Osteoblast (primary cell): ENCODE results near the gene TMEM221. TPM values are rescaled to one million over a fixed set of nuclear protein-coding genes. Genes with fewer than 3 reads are reported as not detected.

ENCODE experiments used
- DNase-seq: peaks from one replicate; pipeline ENCODE4 v3.0.0; 2011; ENCODE audit warnings: low spot score, mixed read lengths; ENCODE audit not compliant: insufficient read length; ENCODE audit errors: missing footprints
- H2AFZ ChIP-seq: 2 replicates; pipeline ENCODE4 v1.6.0; 2011; ENCODE audit warnings: mild to moderate bottlenecking, low read length
- H3K27ac ChIP-seq: 2 replicates; pipeline ENCODE4 v1.5.1; 2011; ENCODE audit warnings: mild to moderate bottlenecking, low read depth, low read length, moderate library complexity
- H3K27me3 ChIP-seq: 2 replicates; pipeline ENCODE4 v1.6.0; 2012; ENCODE audit warnings: mild to moderate bottlenecking, control low read depth, inconsistent platforms, low read length, moderate library complexity; ENCODE audit not compliant: insufficient read depth
- H3K36me3 ChIP-seq: 2 replicates; pipeline ENCODE4 v1.5.1; 2011; ENCODE audit warnings: mild to moderate bottlenecking, low read length, control low read depth, moderate library complexity; ENCODE audit not compliant: insufficient read depth
- H3K4me1 ChIP-seq: 2 replicates; pipeline ENCODE4 v1.5.1; 2011; ENCODE audit warnings: mild to moderate bottlenecking, low read length, control low read depth, moderate library complexity; ENCODE audit not compliant: insufficient read depth
- H3K4me2 ChIP-seq: 2 replicates; pipeline ENCODE4 v1.6.0; 2011; ENCODE audit warnings: mild to moderate bottlenecking, low read length; ENCODE audit not compliant: insufficient read depth
- H3K4me3 ChIP-seq: fragments of 200-600 bp; sonication (generic); 3 replicates; pipeline ENCODE4 v1.5.1; 2012; ENCODE audit warnings: mild to moderate bottlenecking, low read length, inconsistent platforms; ENCODE audit not compliant: insufficient read depth
- H3K79me2 ChIP-seq: 2 replicates; pipeline ENCODE4 v1.6.0; 2012; ENCODE audit warnings: mild to moderate bottlenecking, low read length, control low read depth, inconsistent platforms; ENCODE audit not compliant: insufficient read depth
- H3K9me3 ChIP-seq: 2 replicates; pipeline ENCODE4 v1.5.1; 2011; ENCODE audit warnings: low read depth, low read length, control low read depth
- H4K20me1 ChIP-seq: 2 replicates; pipeline ENCODE4 v1.6.0; 2012; ENCODE audit warnings: mild to moderate bottlenecking, low read length, control low read depth; ENCODE audit not compliant: insufficient read depth
- total RNA-seq: library from RNA; depleted of rRNA; stranded (reverse); fragments of >200 nt; gene quantifications from 2 replicates; pipeline ENCODE4 v1.2.3, GENCODE V29; 2012
- TF ChIP-seq, protein P1 (sequence below): IDR thresholded peaks from 2 replicates; pipeline ENCODE4 v1.5.1; 2011; ENCODE audit warnings: mild to moderate bottlenecking, low read depth, low read length, moderate library complexity; ENCODE audit errors: extremely low read depth

Gene TMEM221
- total RNA-seq, 1 donor: not detected

DNA sequence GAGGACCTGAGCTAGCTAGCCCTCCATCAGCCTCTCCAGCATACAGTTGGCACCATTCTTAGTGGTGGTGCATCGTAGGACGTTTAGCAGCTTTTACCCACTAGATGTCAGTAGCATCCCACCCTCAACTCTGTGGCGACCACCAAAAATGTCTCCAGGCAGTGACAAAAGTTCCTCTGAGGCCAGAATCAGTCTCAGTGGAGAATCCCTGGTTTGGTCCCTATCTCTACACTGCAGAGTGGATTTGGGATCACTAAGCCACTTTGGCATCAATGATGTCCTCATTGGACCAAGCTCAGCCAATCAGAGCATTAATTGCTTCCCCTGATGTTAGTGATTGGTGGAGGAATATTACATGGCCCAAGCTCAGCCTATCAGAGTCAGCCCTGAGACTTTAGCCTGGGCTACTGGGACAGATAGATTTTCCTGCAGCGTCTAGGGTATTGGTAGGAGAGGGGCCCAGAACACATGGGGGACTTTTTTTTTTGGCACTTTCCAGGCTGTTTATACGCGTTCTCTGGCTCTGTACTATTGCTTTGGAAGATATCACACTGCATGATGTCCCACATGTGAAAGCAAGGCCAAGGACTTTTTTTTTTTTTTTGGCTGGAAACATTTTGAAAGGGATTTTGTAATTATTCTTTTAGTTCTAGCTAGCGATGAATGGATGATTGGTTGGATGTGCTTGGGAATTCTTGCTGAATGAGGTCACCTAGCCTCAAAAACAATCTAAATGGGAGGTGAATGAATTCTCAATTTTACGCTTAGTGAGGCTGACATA is 7.0 kb downstream of the TMEM221 start:
- Histone ChIP-seq H3K36me3 (no peaks in the 10 kb centered on the region), H3K4me3 (no peak overlapping the region), H3K27me3 (no peaks in the 10 kb centered on the region), H3K4me2 (no peak overlapping the region), H2AFZ (no peak overlapping the region), H3K4me1 (no peaks in the 10 kb centered on the region), H3K9me3 (no peaks in the 10 kb centered on the region), H4K20me1 (no peaks in the 10 kb centered on the region), H3K79me2 (no peaks in the 10 kb centered on the region), H3K27ac (no peak overlapping the region)
- DNase-seq: peak; percentile 89
- TF ChIP-seq, protein P1, sequence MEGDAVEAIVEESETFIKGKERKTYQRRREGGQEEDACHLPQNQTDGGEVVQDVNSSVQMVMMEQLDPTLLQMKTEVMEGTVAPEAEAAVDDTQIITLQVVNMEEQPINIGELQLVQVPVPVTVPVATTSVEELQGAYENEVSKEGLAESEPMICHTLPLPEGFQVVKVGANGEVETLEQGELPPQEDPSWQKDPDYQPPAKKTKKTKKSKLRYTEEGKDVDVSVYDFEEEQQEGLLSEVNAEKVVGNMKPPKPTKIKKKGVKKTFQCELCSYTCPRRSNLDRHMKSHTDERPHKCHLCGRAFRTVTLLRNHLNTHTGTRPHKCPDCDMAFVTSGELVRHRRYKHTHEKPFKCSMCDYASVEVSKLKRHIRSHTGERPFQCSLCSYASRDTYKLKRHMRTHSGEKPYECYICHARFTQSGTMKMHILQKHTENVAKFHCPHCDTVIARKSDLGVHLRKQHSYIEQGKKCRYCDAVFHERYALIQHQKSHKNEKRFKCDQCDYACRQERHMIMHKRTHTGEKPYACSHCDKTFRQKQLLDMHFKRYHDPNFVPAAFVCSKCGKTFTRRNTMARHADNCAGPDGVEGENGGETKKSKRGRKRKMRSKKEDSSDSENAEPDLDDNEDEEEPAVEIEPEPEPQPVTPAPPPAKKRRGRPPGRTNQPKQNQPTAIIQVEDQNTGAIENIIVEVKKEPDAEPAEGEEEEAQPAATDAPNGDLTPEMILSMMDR: peak; percentile 50

DNA sequence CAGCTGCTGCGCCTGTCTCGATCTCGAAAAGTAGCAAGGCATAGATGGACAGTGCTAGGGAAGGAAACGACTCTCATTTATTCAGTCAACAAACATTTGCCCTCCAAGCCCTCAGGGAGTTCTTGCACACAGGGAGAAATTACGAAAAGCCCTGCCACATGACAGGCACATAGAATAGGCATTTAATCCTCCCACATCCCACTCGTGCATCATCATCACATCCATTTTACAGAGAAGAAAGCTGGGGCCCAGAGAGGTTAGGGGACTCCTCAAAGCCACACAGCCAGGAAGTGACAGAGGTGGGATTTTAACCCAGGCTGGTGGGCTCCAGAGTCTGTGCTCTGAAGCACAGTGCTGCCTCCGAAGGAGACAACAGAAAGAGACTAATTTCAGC is 11.6 kb downstream of the TMEM221 start:
- Histone ChIP-seq H3K27me3 (no peaks in the 10 kb centered on the region), H3K4me1 (no peaks in the 10 kb centered on the region), H3K4me3 (no peak overlapping the region), H3K27ac (no peak overlapping the region), H3K36me3 (no peaks in the 10 kb centered on the region), H4K20me1 (no peaks in the 10 kb centered on the region), H2AFZ (no peak overlapping the region), H3K4me2 (no peak overlapping the region), H3K79me2 (no peaks in the 10 kb centered on the region), H3K9me3 (no peaks in the 10 kb centered on the region)
- TF ChIP-seq, protein P1: no peak
- peak; percentile 36 for DNase-seq

DNA sequence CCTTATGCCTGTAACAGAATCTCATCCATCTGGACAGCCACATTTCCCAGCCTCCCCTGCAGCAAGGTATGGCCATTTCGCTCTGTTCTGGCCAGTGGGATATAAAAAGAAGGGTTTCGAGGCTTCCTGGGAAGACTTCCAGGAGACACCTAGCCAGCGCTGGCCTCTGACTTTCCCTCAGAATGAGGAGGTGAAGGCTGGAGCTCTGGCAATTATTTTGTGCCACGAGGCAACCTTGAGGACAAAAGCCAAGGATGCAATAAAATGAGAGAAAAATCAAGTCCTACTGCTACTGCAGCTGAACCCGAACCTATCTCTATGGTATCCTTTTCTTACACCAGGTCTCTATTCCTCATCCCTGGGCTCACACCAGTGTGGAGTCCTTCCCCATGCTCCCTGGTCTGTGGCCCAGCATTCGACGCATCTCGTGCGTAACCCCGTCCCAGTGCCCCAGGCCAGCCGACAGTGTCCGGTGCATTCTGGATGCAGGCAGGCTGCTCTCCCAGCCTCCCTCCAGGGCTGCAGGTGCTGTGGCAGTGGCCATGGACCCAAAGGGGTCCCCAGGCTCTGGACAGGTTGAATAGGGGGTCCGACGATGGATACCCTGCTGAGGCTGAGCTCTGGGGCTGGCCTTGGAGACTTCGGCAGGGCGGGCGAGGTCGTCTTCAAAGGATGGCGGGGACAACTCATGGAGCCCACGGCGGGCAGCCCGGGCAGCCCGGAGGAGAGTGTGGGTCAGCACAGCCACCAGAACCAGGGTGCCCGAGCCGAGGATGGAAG is 12.2 kb downstream of the TMEM221 start:
- no peak overlapping the region for H3K4me2 ChIP-seq
- no peaks in the 10 kb centered on the region for H3K79me2 ChIP-seq
- no peaks in the 10 kb centered on the region for H3K4me1 ChIP-seq
- DNase-seq: peak; percentile 52
- H2AFZ ChIP-seq: no peak overlapping the region
- TF ChIP-seq, protein P1: no peak
- no peaks in the 10 kb centered on the region for H4K20me1 ChIP-seq
- H3K9me3 ChIP-seq: no peaks in the 10 kb centered on the region
- H3K36me3 ChIP-seq: no peaks in the 10 kb centered on the region
- no peak overlapping the region for H3K27ac ChIP-seq
- no peak overlapping the region for H3K4me3 ChIP-seq
- no peaks in the 10 kb centered on the region for H3K27me3 ChIP-seq

DNA sequence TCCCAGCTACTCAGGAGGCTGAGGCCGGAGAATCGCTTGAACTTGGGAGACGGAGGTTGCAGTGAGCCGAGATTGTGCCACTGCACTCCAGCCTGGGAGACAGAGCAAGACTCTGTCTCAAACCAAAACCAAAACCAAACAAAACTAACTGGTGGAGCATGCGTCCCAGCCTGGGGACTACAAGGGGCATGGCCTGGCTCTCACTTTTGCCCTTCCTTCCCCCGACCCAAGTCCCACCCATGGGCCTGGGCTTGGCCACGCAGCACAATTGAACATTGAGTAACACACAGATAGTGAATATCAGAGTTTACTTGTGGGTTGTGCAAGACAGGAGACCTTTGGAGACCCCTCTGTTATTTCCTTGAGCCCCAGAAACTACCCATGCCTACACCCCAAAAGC is 13.2 kb downstream of the TMEM221 start:
- DNase-seq: no peak
- Histone ChIP-seq H3K4me3 (no peak overlapping the region), H3K9me3 (no peaks in the 10 kb centered on the region), H3K27ac (no peak overlapping the region), H4K20me1 (no peaks in the 10 kb centered on the region), H3K27me3 (no peaks in the 10 kb centered on the region), H3K36me3 (no peaks in the 10 kb centered on the region), H3K79me2 (no peaks in the 10 kb centered on the region), H2AFZ (no peak overlapping the region), H3K4me2 (no peak overlapping the region), H3K4me1 (no peaks in the 10 kb centered on the region)
- TF ChIP-seq, protein P1: no peak
